T-cell (primary cell): ENCODE results near the gene C2CD5. TPM values are rescaled to one million over a fixed set of nuclear protein-coding genes. Genes with fewer than 3 reads are reported as not detected.

Experiments
- ATAC-seq, 4 experiments: fragments of 200-7000 bp in 3 of 4; fragments of 150-1000 bp in 1 of 4; cut with Tn5 transposase; replicated peaks in 1 of 4; 1 replicate in 3 of 4; 2 replicates in 1 of 4; pipeline ENCODE4 v1.10.0; 2021; ENCODE audit warnings: moderate library complexity in 3 of 4, mild to moderate bottlenecking in 2 of 4, moderate number of reproducible peaks in 1 of 4
- CTCF ChIA-PET, 2 donors: fragments of 300-600 bp; sonication (Branson Sonifier 250); formaldehyde crosslinking; loops; one replicate each; lab custom pipeline; 2022; ENCODE audit warnings: antibody characterized with exemption in 2 of 2; lab: Charles Lee
- POLR2A ChIA-PET, 2 donors: fragments of 300-600 bp; sonication (Branson Sonifier 250); formaldehyde crosslinking; loops; one replicate each; lab custom pipeline; 2022; ENCODE audit warnings: antibody characterized with exemption in 2 of 2; lab: Charles Lee
- DNase-seq, 35 experiments: peaks; one replicate each; pipeline versions ENCODE4 v3.0.0 to v3.0.0-alpha.2; 2013 to 2023
- H3K27ac ChIP-seq: one replicate; pipeline ENCODE4 v1.5.1; 2013; ENCODE audit warnings: low read length
- H3K27me3 ChIP-seq, 2 experiments: replicated peaks in 1 of 2; 1 replicate in 1 of 2; 2 replicates in 1 of 2; pipeline versions ENCODE4 v1.6.1 to v1.7.0; 2013; ENCODE audit warnings: low read length in 1 of 2, mixed read lengths in 1 of 2; ENCODE audit not compliant: control insufficient read depth in 2 of 2, insufficient read depth in 2 of 2; ENCODE audit errors: extremely low read depth in 1 of 2
- H3K36me3 ChIP-seq, 2 donors: 1 replicate in 1 of 2; 2 replicates in 1 of 2; pipeline versions ENCODE4 v1.6.1 to v1.7.0; 2013; ENCODE audit warnings: low read length in 1 of 2; ENCODE audit not compliant: control insufficient read depth in 2 of 2, insufficient read depth in 1 of 2; ENCODE audit errors: extremely low read depth in 1 of 2
- H3K4me1 ChIP-seq, 2 experiments: 1 replicate in 1 of 2; 2 replicates in 1 of 2; pipeline versions ENCODE4 v1.6.1 to v1.7.0; 2013; ENCODE audit warnings: low read length in 2 of 2, mixed read lengths in 1 of 2; ENCODE audit not compliant: insufficient read depth in 2 of 2, control insufficient read depth in 1 of 2; ENCODE audit errors: extremely low read depth in 1 of 2
- H3K4me3 ChIP-seq, 2 donors: 1 replicate in 1 of 2; 2 replicates in 1 of 2; pipeline versions ENCODE4 v1.5.1 to v1.7.0; 2013; ENCODE audit warnings: mild to moderate bottlenecking in 2 of 2, low read length in 1 of 2, moderate library complexity in 1 of 2; ENCODE audit not compliant: control insufficient read depth in 1 of 2; ENCODE audit errors: extremely low read depth in 1 of 2
- H3K9me3 ChIP-seq: 2 replicates; pipeline ENCODE4 v1.7.0; 2013
- H3K27ac Mint-ChIP-seq, 2 donors: one replicate each; pipeline ENCODE4 v1.8.0; 2020 to 2021; ENCODE audit warnings: mild to moderate bottlenecking in 2 of 2, mixed read lengths in 2 of 2
- H3K27me3 Mint-ChIP-seq, 2 donors: one replicate each; pipeline ENCODE4 v1.8.0; 2021 to 2022; ENCODE audit warnings: mixed read lengths in 2 of 2
- H3K36me3 Mint-ChIP-seq: one replicate; pipeline ENCODE4 v1.8.0; 2021; ENCODE audit warnings: mixed read lengths
- H3K4me1 Mint-ChIP-seq, 3 donors: one replicate each; pipeline ENCODE4 v1.8.0; 2020 to 2022; ENCODE audit warnings: mixed read lengths in 3 of 3, mild to moderate bottlenecking in 1 of 3
- H3K4me3 Mint-ChIP-seq, 3 donors: one replicate each; pipeline ENCODE4 v1.8.0; 2020 to 2022; ENCODE audit warnings: mild to moderate bottlenecking in 3 of 3, mixed read lengths in 3 of 3, moderate library complexity in 3 of 3
- H3K9me3 Mint-ChIP-seq, 3 donors: one replicate each; pipeline ENCODE4 v1.8.0; 2020 to 2022; ENCODE audit warnings: mixed read lengths in 3 of 3
- WGBS: methylation state at CpG from one replicate; pipeline ENCODE4 v1.1.5; 2013; ENCODE audit warnings: missing lambda C conversion rate; ENCODE audit not compliant: insufficient coverage; 5-methylcytosine and 5-hydroxymethylcytosine counted together
- total RNA-seq, 35 experiments: library from RNA in 6 of 35; stranded (reverse) in 6 of 35; fragments of 120-200 nt in 1 of 35; gene quantifications; one replicate each; pipeline versions ENCODE4 v1.2.1 to v1.2.4 and lab custom pipeline; 2013 to 2026

C2CD5 gene
- total RNA-seq, 5 donors from 2014 or later (not counting 1 experiment from before 2014, with no cell fraction given), result 34.6 to 44.9 (median 42.6) TPM

DNA sequence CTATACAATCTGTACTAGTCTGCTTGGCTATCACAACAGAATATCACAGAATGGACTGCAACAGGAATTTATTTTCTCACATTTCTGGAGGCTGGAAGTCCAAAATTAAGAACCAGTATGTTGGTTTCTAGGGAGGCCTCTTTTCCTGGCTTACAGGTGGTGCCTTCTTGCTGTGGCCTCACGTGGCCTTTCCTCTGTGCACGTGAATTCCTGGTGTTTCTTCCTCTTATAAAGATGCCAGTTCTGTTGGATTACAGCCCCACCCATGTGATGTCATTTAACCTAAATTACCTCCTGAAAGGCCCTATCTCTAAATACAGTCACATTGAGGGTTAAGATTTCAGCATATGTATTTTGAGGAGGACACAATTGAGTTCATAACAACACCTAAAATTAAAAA lies 32.1 kb upstream of the C2CD5 start:
- no peaks in the 10 kb centered on the region for H3K4me1 ChIP-seq
- ATAC-seq (no peak), DNase-seq (no peak)
- ChIA-PET CTCF (no interaction called here), POLR2A (no interaction called here)
- no peaks in the 10 kb centered on the region for H3K9me3 ChIP-seq
- no peaks in the 10 kb centered on the region for H3K36me3 ChIP-seq
- no peaks in the 10 kb centered on the region for H3K27me3 ChIP-seq
- no peak overlapping the region for H3K4me3 ChIP-seq
- Mint-ChIP-seq H3K4me1 (no peaks in the 10 kb centered on the region), H3K9me3 (no peaks in the 10 kb centered on the region), H3K36me3 (no peaks in the 10 kb centered on the region), H3K4me3 (no peak overlapping the region), H3K27me3 (peaks cover 0 to 3% of the 10 kb centered on the region in 2 donors), H3K27ac (no peak overlapping the region)
- H3K27ac ChIP-seq, result no peak overlapping the region
- no CpG with 5 or more reads among the region's 2 CpGs for WGBS

DNA sequence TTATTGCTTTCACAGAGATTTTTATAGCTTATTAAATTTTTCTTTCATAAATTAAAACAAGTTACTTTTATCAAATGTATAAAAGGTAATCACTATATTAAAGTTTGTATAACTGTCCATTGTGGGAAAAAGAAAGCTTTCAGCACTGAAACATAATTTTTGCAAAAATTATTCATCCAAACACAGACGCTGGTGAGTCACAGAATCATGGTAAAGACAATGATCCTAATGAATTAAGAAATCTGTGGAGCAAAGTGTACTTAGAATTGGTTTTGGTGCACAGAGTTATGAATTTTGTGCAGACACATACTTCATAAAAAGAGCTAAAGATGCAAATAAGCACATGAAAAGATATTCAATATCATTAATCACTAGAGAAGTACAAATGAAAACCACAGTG lies 31.7 kb upstream of the C2CD5 start:
- H3K27me3 ChIP-seq, result no peaks in the 10 kb centered on the region
- H3K27ac ChIP-seq, result no peak overlapping the region
- Mint-ChIP-seq H3K27ac (no peak overlapping the region), H3K27me3 (peaks cover 0 to 3% of the 10 kb centered on the region in 2 donors), H3K4me1 (no peaks in the 10 kb centered on the region), H3K9me3 (no peaks in the 10 kb centered on the region), H3K36me3 (no peaks in the 10 kb centered on the region), H3K4me3 (no peak overlapping the region)
- no peaks in the 10 kb centered on the region for H3K4me1 ChIP-seq
- WGBS, result no CpG with 5 or more reads among the region's 1 CpG
- ChIA-PET POLR2A (no interaction called here), CTCF (interaction anchor here (0.5 to 0.6 kb wide), 2 partner anchors 12 to 936 kb away, joined by 3 to 7 read pairs; no protein-coding TSS in a partner anchor)
- no peak overlapping the region for H3K4me3 ChIP-seq
- H3K9me3 ChIP-seq, result no peaks in the 10 kb centered on the region
- no peaks in the 10 kb centered on the region for H3K36me3 ChIP-seq
- ATAC-seq (no peak), DNase-seq (no peak)

DNA sequence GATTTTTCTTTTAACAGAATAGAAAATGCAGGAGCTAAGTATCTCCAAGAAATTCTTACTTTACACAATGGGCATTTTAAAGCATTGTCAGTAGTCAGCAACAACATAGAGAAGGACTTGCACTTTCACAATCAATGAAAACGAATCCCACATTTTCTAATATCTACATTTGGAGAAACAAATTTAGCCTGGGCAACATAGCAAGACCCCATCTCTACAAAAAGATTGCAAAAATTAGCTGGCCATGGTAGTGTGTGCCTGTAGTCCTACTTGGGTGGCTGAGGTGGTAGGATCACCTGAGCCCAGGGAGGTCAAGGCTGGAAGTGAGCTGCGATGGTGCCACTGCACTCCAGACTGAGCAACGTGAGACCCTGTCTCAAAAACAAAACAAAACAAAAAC lies 30.6 kb upstream of the C2CD5 start:
- H3K27ac ChIP-seq, result no peak overlapping the region
- no peak overlapping the region for H3K27ac Mint-ChIP-seq
- DNase-seq (no peak), ATAC-seq (no peak)
- H3K9me3 ChIP-seq, result no peaks in the 10 kb centered on the region
- H3K4me1 Mint-ChIP-seq, result no peaks in the 10 kb centered on the region
- H3K27me3 ChIP-seq, result no peaks in the 10 kb centered on the region
- no peak overlapping the region for H3K4me3 Mint-ChIP-seq
- H3K36me3 Mint-ChIP-seq, result no peaks in the 10 kb centered on the region
- H3K9me3 Mint-ChIP-seq, result no peaks in the 10 kb centered on the region
- H3K27me3 Mint-ChIP-seq, result peaks cover 0 to 5% of the 10 kb centered on the region in 2 donors
- no peaks in the 10 kb centered on the region for H3K36me3 ChIP-seq
- H3K4me3 ChIP-seq, result no peak overlapping the region
- ChIA-PET CTCF (no interaction called here), POLR2A (interaction anchor here in 1 of 2 donors (0.5 kb wide), 1 partner anchor 13 kb away, joined by 5 read pairs; no protein-coding TSS in a partner anchor)
- H3K4me1 ChIP-seq, result no peaks in the 10 kb centered on the region
- no CpG with 5 or more reads among the region's 3 CpGs for WGBS

DNA sequence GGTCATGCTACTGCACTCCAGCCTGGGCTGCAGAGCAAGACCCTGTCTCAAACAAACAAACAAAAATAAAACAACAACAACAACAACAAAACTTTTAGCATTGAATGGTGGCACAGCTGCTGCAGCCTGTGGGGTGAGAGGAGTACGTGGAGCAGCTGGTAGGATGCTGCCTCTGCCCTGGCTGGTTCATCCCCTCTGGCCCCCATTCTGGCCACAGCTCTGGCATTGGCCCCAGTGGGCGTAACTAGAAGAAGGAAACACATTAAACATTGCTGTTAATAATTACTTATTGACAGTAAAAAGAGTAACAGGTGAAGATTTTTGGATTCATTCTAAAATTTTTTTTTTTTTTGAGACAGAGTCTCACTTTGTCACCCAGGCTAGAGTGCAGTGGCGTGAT lies 28.8 kb upstream of the C2CD5 start:
- CTCF ChIA-PET, result no interaction called here
- Mint-ChIP-seq H3K4me1 (no peaks in the 10 kb centered on the region), H3K4me3 (no peak overlapping the region), H3K9me3 (no peaks in the 10 kb centered on the region), H3K27me3 (peaks cover 0 to 4% of the 10 kb centered on the region in 2 donors), H3K36me3 (no peaks in the 10 kb centered on the region), H3K27ac (no peak overlapping the region)
- ATAC-seq, result no peak
- Histone ChIP-seq H3K9me3 (no peaks in the 10 kb centered on the region), H3K36me3 (no peaks in the 10 kb centered on the region), H3K4me3 (no peak overlapping the region), H3K4me1 (no peaks in the 10 kb centered on the region), H3K27ac (no peak overlapping the region), H3K27me3 (no peaks in the 10 kb centered on the region)
- POLR2A ChIA-PET, result interaction anchor here in 1 of 2 donors (0.7 kb wide), 1 partner anchor 35 kb away, joined by 4 read pairs; no protein-coding TSS in a partner anchor
- no CpG with 5 or more reads among the region's 3 CpGs for WGBS
- no peak for DNase-seq

DNA sequence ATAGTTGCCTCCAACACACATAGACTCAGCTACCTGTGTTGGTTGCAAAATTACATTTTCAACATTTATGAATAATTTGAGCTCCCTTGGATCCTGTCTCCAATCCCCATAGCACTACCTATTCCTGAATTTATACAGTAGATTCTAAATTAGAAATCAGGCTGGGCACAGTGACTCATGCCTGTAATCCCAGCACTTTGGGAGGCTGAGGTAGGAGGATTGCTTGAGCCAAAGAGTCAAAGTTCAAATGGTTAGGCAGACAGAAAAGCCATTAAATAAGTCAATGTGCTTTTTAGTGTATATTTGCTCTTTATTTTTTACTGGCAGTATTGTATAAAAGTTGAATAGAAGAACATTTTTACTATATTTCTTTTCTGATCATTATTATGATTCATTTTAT lies 24.9 kb upstream of the C2CD5 start:
- H3K27me3 ChIP-seq, result peaks cover 0 to 9% of the 10 kb centered on the region in 2 experiments
- H3K4me1 Mint-ChIP-seq, result no peaks in the 10 kb centered on the region
- H3K36me3 ChIP-seq, result no peaks in the 10 kb centered on the region
- no peaks in the 10 kb centered on the region for H3K9me3 ChIP-seq
- H3K9me3 Mint-ChIP-seq, result no peaks in the 10 kb centered on the region
- no peak overlapping the region for H3K27ac ChIP-seq
- ChIA-PET POLR2A (interaction anchor here in 1 of 2 donors (0.6 kb wide), 1 partner anchor 34 kb away, joined by 3 read pairs; no protein-coding TSS in a partner anchor), CTCF (no interaction called here)
- H3K4me3 Mint-ChIP-seq, result no peak overlapping the region
- H3K27me3 Mint-ChIP-seq, result peaks cover 1 to 4% of the 10 kb centered on the region in 2 donors
- no peak overlapping the region for H3K4me3 ChIP-seq
- DNase-seq, result no peak
- ATAC-seq, result no peak
- H3K36me3 Mint-ChIP-seq, result no peaks in the 10 kb centered on the region
- no peaks in the 10 kb centered on the region for H3K4me1 ChIP-seq
- H3K27ac Mint-ChIP-seq, result no peak overlapping the region

DNA sequence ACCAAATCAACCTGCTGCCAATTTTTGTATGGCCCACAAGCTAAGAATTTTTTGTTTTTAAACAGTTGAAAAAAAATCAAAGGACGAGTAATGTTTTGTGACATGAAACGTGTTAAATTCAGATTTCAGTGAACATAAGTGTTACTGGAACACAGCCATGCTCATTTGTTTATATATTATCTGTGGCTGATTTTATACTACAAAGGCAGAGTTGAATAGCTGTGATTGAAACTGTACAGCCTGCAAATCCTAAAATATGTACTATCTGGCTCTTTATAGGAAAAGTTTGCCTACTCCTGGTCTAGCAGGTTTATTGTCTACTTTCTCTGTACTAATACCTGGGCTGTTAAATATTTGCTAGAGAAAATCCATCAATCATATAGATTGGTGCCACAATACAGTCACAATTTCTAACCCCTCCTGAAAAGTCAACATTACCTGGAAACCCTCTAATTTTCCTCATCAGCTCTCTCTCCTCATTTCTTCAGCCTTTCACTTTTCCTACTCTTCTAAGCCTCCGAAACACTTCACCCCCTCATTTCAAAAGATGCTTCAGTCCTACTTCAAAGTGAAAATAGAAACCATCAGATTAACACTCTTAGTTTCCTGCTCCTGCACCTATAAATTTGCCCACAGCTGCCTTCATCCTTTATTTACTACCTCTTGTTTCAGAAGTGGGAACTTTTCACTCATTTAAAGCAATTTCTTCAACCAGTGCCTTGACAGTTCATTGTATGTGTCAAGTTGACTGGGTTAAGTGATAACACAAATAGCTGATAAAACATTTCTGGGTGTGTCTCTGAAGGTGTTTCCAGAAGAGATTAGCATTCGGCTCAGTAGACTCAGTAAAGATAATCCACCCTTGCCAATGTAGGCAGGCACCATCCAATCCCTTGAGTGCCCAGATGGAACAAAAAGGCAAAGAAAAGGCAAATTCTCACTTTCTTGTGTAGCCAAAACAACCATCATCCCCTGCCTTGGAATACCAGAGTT lies 18.0 kb upstream of the C2CD5 start:
- DNase-seq (no peak), ATAC-seq (no peak)
- no peak overlapping the region for H3K4me3 Mint-ChIP-seq
- H3K27me3 Mint-ChIP-seq, result peaks cover 0 to 3% of the 10 kb centered on the region in 2 donors
- peaks cover 0 to 6% (median 4%) of the 10 kb centered on the region in 3 donors for H3K4me1 Mint-ChIP-seq
- Histone ChIP-seq H3K27me3 (peaks cover 0 to 1% of the 10 kb centered on the region in 2 experiments), H3K9me3 (no peaks in the 10 kb centered on the region), H3K27ac (no peak overlapping the region), H3K4me3 (no peak overlapping the region), H3K4me1 (no peaks in the 10 kb centered on the region), H3K36me3 (no peaks in the 10 kb centered on the region)
- ChIA-PET CTCF (no interaction called here), POLR2A (no interaction called here)
- H3K27ac Mint-ChIP-seq, result no peak overlapping the region
- H3K9me3 Mint-ChIP-seq, result no peaks in the 10 kb centered on the region
- H3K36me3 Mint-ChIP-seq, result no peaks in the 10 kb centered on the region
- WGBS, result 60% methylated on average over 2 of the region's 4 CpGs
